T follicular helper cell (primary cell): Measurements from ENCODE around the gene DCHS2.

Experiments
- DNase-seq: peaks from one replicate; pipeline ENCODE4 v3.0.0-alpha.2; 2020; ENCODE audit warnings: low read depth

DCHS2 gene

GRCh38 chr4:154317201-154317999 is 174.2 kb downstream of the DCHS2 start:
- DNase-seq = no peak

GRCh38 chr4:154315741-154316140 is 175.9 kb downstream of the DCHS2 start:
- DNase-seq = no peak

- no peak for DNase-seq
Observed at GRCh38 chr4:154314248-154314647, 177.4 kb downstream of the DCHS2 start.

- no peak for DNase-seq
Observed at GRCh38 chr4:154313004-154313585, 178.5 kb downstream of the DCHS2 start.

- no peak for DNase-seq
Observed at GRCh38 chr4:154312246-154312645, 179.4 kb downstream of the DCHS2 start.

GRCh38 chr4:154310578-154310977 is 181.0 kb downstream of the DCHS2 start:
- DNase-seq = no peak

- DNase-seq = no peak
Observed at GRCh38 chr4:154308207-154308606, 183.4 kb downstream of the DCHS2 start.

- no peak for DNase-seq
Observed at GRCh38 chr4:154307451-154307850, 184.1 kb downstream of the DCHS2 start.

GRCh38 chr4:154305616-154306015 is 186.0 kb downstream of the DCHS2 start:
- DNase-seq = no peak

- DNase-seq = no peak
Observed at GRCh38 chr4:154304679-154305078, 186.9 kb downstream of the DCHS2 start.

GRCh38 chr4:154294652-154295350 is 196.8 kb downstream of the DCHS2 start:
- no peak for DNase-seq

GRCh38 chr4:154293427-154293826 is 198.2 kb downstream of the DCHS2 start:
- DNase-seq = no peak

- DNase-seq = no peak
Observed at GRCh38 chr4:154292589-154292988, 199.0 kb downstream of the DCHS2 start.

GRCh38 chr4:154277172-154277571 is 214.4 kb downstream of the DCHS2 start:
- DNase-seq = no peak

GRCh38 chr4:154276496-154276895 is 215.1 kb downstream of the DCHS2 start:
- no peak for DNase-seq

- DNase-seq = no peak
Observed at GRCh38 chr4:154254999-154255398, 236.6 kb downstream of the DCHS2 start.

- no peak for DNase-seq
Observed at GRCh38 chr4:154234576-154234975, 257.0 kb downstream of the DCHS2 start.

GRCh38 chr4:154231806-154232478 is 259.7 kb downstream of the DCHS2 start:
- no peak for DNase-seq

- DNase-seq = no peak
Observed at GRCh38 chr4:154230723-154231122, 260.9 kb downstream of the DCHS2 start.

GRCh38 chr4:154230091-154230490 is 261.5 kb downstream of the DCHS2 start:
- no peak for DNase-seq

- DNase-seq = no peak
Observed at GRCh38 chr4:154222875-154223274, 268.7 kb downstream of the DCHS2 start.

- DNase-seq = no peak
Observed at GRCh38 chr4:154218051-154218450, 273.5 kb downstream of the DCHS2 start.
